Esophagus squamous epithelium (tissue), 4 donors: ENCODE data around the gene CNOT6.

Experiments used
- POLR2A ChIP-seq, 4 donors: fragments of 450-650 bp; IDR thresholded peaks; one replicate each; pipeline ENCODE4 v1.6.1; 2017; ENCODE audit warnings: antibody characterized with exemption in 4 of 4, mild to moderate bottlenecking in 4 of 4, moderate library complexity in 3 of 4
- TF ChIP-seq, protein P1 (sequence below), 6 experiments: fragments of 450-650 bp in 4 of 6; fragments of 200-600 bp in 2 of 6; sonication (generic) in 2 of 6; IDR thresholded peaks; one replicate each; pipeline ENCODE4 v1.5.1; 2016 to 2019; ENCODE audit warnings: antibody characterized with exemption in 6 of 6, mild to moderate bottlenecking in 4 of 6, moderate library complexity in 4 of 6

DNA sequence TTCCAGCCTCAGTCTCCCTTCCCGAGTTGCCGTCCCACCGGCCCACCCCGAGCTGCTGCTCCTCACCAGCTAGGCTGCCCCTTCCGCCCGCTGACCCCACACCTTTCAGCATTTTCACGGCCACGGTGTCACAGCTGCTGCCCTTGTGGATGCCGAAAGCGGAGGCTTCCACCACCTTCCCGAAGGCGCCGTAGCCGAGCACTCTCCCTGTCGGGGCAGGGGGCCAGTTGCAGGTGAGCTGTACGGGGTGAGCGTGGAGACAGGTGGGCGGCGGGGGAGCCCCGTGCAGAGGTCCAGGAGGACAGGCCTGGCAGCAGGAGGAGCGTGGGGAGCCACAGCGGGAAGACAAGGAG is 125.4 kb downstream of the CNOT6 start:
- TF ChIP-seq, protein P1, sequence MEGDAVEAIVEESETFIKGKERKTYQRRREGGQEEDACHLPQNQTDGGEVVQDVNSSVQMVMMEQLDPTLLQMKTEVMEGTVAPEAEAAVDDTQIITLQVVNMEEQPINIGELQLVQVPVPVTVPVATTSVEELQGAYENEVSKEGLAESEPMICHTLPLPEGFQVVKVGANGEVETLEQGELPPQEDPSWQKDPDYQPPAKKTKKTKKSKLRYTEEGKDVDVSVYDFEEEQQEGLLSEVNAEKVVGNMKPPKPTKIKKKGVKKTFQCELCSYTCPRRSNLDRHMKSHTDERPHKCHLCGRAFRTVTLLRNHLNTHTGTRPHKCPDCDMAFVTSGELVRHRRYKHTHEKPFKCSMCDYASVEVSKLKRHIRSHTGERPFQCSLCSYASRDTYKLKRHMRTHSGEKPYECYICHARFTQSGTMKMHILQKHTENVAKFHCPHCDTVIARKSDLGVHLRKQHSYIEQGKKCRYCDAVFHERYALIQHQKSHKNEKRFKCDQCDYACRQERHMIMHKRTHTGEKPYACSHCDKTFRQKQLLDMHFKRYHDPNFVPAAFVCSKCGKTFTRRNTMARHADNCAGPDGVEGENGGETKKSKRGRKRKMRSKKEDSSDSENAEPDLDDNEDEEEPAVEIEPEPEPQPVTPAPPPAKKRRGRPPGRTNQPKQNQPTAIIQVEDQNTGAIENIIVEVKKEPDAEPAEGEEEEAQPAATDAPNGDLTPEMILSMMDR (IDR thresholded peaks at IDR 0.05): no peak
- TF ChIP-seq POLR2A (IDR thresholded peaks at IDR 0.05): no peak
